SK-N-SH treated with all-trans-retinoic acid at 6 μM for 48 hours (cell line): ENCODE measurements around the gene USB1.

Source experiments
- ATAC-seq: fragments of 200-7000 bp; cut with Tn5 transposase; 3 replicates; pipeline ENCODE4 v1.9.1; 2020; ENCODE audit warnings: mild to moderate bottlenecking, moderate library complexity
- ARNTL ChIP-seq: fragments of 450-650 bp; formaldehyde crosslinking; IDR thresholded peaks from 2 replicates; pipeline ENCODE4 v1.5.0; 2020; ENCODE audit warnings: low read depth, mild to moderate bottlenecking, moderate library complexity, borderline replicate concordance
- CSDC2 ChIP-seq: fragments of 250-450 bp; sonication (Bioruptor Pico); IDR thresholded peaks from 2 replicates; pipeline ENCODE4 v1.5.0; 2020; ENCODE audit warnings: mild to moderate bottlenecking, moderate library complexity
- ESRRG ChIP-seq: fragments of 250-450 bp; sonication (Bioruptor Pico); IDR thresholded peaks from 2 replicates; pipeline ENCODE4 v1.6.1; 2021; ENCODE audit warnings: mild to moderate bottlenecking
- GLIS3 ChIP-seq: fragments of 250-450 bp; sonication (Bioruptor Pico); IDR thresholded peaks from 2 replicates; pipeline ENCODE4 v1.5.0; 2020; ENCODE audit warnings: mild to moderate bottlenecking, moderate library complexity
- ISL1 ChIP-seq: fragments of 250-450 bp; sonication (Bioruptor Pico); IDR thresholded peaks from 2 replicates; pipeline ENCODE4 v2.1.2; 2022; ENCODE audit warnings: mild to moderate bottlenecking, moderate library complexity
- PPARA ChIP-seq: fragments of 250-450 bp; sonication (Bioruptor Pico); IDR thresholded peaks from 2 replicates; pipeline ENCODE4 v1.5.0; 2020; ENCODE audit warnings: mild to moderate bottlenecking, borderline replicate concordance
- RARB ChIP-seq: fragments of 250-450 bp; sonication (Bioruptor Pico); IDR thresholded peaks from 2 replicates; pipeline ENCODE4 v1.8.0; 2021; ENCODE audit warnings: mild to moderate bottlenecking, moderate library complexity
- SNAI2 ChIP-seq: fragments of 250-450 bp; sonication (Bioruptor Pico); IDR thresholded peaks from 2 replicates; pipeline ENCODE4 v1.5.0; 2020; ENCODE audit warnings: mild to moderate bottlenecking, moderate library complexity
- TCF4 ChIP-seq: fragments of 250-450 bp; sonication (Bioruptor Pico); IDR thresholded peaks from 2 replicates; pipeline ENCODE4 v1.8.0; 2021; ENCODE audit warnings: mild to moderate bottlenecking, moderate library complexity, borderline replicate concordance
- TOX ChIP-seq: fragments of 250-450 bp; sonication (Bioruptor Pico); IDR thresholded peaks from 2 replicates; pipeline ENCODE4 v1.8.0; 2021; ENCODE audit warnings: mild to moderate bottlenecking, moderate library complexity, borderline replicate concordance
- ZC3H10 ChIP-seq: fragments of 250-450 bp; sonication (Bioruptor Pico); IDR thresholded peaks from 2 replicates; pipeline ENCODE4 v1.5.1; 2021; ENCODE audit warnings: mild to moderate bottlenecking, moderate library complexity
- ZFP3 ChIP-seq: fragments of 250-450 bp; sonication (Bioruptor Pico); IDR thresholded peaks from 2 replicates; pipeline ENCODE4 v1.5.0; 2020; ENCODE audit warnings: mild to moderate bottlenecking, moderate library complexity
- ZFP30 ChIP-seq: fragments of 450-650 bp; formaldehyde crosslinking; IDR thresholded peaks from 2 replicates; pipeline ENCODE4 v1.5.0; 2022; ENCODE audit warnings: mild to moderate bottlenecking, moderate library complexity
- ZNF565 ChIP-seq: fragments of 450-650 bp; formaldehyde crosslinking; conservative IDR thresholded peaks from 2 replicates; pipeline ENCODE4 v1.5.0; 2020; ENCODE audit warnings: low read depth, mild to moderate bottlenecking, moderate library complexity
- ZNF70 ChIP-seq: fragments of 450-650 bp; formaldehyde crosslinking; IDR thresholded peaks from 2 replicates; pipeline ENCODE4 v1.5.0; 2020; ENCODE audit warnings: mild to moderate bottlenecking, moderate library complexity
- ZNF8 ChIP-seq: fragments of 450-650 bp; formaldehyde crosslinking; IDR thresholded peaks from 2 replicates; pipeline ENCODE4 v1.5.0; 2020; ENCODE audit warnings: mild to moderate bottlenecking, moderate library complexity
- TF ChIP-seq, protein P1 (sequence below): fragments of 250-450 bp; sonication (Bioruptor Pico); IDR thresholded peaks from 2 replicates; pipeline ENCODE4 v1.5.1; 2021; ENCODE audit warnings: mild to moderate bottlenecking, moderate library complexity
- TF ChIP-seq, protein P2 (sequence below): fragments of 250-450 bp; sonication (Bioruptor Pico); IDR thresholded peaks from 2 replicates; pipeline ENCODE4 v1.5.1; 2020; ENCODE audit warnings: low read depth, mild to moderate bottlenecking, moderate library complexity
- TF ChIP-seq, protein P3 (sequence below): fragments of 250-450 bp; sonication (Bioruptor Pico); IDR thresholded peaks from 2 replicates; pipeline ENCODE4 v1.8.0; 2020; ENCODE audit warnings: mild to moderate bottlenecking, moderate library complexity, borderline replicate concordance
- TF ChIP-seq, protein P4 (sequence below): fragments of 250-450 bp; sonication (Bioruptor Pico); IDR thresholded peaks from 2 replicates; pipeline ENCODE4 v1.5.0; 2020; ENCODE audit warnings: mild to moderate bottlenecking, moderate library complexity

USB1 gene

DNA sequence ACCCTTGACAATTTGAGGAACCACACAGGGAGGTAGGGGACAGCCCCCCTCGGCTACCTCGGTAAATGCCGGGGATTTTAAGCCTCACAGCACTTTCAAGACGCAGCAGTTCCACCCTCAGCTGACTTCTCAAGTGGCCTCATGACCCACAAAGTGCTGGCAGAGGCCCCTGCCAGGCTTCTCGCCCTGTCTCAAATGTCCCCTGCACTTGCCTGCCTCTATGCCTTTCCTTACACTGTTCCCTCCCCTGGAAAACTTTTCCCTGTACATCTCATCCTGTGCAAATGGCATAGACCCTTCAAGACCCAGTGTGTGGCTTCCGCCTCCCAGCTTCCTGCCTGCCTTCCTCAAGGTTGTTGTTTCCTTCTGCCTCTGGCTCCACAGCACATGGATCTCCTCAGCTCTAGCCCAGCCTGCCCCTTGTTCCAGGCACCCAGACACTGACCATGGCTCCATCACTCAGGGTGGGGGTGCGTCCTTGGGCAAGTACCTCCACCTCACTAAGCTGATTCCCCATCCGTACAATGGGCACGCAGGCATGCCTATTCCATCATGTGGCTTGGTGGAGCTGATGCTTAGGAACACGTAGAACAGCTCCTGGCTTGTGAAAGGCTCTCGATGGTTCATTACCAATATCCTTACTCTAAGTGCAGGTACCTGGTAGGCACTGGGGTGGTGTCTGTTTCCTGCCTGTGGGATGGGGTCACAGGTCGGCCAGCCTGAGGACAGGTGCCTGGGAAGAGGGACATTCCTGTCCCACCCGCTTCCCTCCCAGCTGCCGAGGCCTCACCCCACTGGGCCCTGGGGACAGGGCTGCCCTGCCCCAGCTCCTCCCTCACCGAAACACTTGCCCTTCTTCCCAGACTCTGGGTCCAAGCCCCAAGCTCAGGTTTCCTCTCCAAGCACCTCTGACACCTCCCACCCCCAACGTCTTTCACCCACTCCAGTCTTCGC lies 48.3 kb downstream of the USB1 start:
- ATAC-seq = no peak
- TF ChIP-seq, protein P1, sequence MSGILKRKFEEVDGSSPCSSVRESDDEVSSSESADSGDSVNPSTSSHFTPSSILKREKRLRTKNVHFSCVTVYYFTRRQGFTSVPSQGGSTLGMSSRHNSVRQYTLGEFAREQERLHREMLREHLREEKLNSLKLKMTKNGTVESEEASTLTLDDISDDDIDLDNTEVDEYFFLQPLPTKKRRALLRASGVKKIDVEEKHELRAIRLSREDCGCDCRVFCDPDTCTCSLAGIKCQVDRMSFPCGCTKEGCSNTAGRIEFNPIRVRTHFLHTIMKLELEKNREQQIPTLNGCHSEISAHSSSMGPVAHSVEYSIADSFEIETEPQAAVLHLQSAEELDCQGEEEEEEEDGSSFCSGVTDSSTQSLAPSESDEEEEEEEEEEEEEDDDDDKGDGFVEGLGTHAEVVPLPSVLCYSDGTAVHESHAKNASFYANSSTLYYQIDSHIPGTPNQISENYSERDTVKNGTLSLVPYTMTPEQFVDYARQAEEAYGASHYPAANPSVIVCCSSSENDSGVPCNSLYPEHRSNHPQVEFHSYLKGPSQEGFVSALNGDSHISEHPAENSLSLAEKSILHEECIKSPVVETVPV (CRISPR knock-in tag) = no peak
- TF ChIP-seq ZFP3 (CRISPR knock-in tag) (no peak), ZNF70 (CRISPR knock-in tag) (no peak), PPARA (CRISPR knock-in tag) (no peak), ESRRG (CRISPR knock-in tag) (no peak), TCF4 (CRISPR knock-in tag) (no peak), CSDC2 (CRISPR knock-in tag) (no peak), RARB (no peak), ZFP30 (CRISPR knock-in tag) (no peak), ZNF565 (CRISPR knock-in tag) (no peak), ZNF8 (CRISPR knock-in tag) (no peak), SNAI2 (CRISPR knock-in tag) (no peak)
- TF ChIP-seq, protein P2, sequence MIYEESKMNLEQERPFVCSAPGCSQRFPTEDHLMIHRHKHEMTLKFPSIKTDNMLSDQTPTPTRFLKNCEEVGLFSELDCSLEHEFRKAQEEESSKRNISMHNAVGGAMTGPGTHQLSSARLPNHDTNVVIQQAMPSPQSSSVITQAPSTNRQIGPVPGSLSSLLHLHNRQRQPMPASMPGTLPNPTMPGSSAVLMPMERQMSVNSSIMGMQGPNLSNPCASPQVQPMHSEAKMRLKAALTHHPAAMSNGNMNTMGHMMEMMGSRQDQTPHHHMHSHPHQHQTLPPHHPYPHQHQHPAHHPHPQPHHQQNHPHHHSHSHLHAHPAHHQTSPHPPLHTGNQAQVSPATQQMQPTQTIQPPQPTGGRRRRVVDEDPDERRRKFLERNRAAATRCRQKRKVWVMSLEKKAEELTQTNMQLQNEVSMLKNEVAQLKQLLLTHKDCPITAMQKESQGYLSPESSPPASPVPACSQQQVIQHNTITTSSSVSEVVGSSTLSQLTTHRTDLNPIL (CRISPR knock-in tag) = no peak
- TF ChIP-seq, protein P3, sequence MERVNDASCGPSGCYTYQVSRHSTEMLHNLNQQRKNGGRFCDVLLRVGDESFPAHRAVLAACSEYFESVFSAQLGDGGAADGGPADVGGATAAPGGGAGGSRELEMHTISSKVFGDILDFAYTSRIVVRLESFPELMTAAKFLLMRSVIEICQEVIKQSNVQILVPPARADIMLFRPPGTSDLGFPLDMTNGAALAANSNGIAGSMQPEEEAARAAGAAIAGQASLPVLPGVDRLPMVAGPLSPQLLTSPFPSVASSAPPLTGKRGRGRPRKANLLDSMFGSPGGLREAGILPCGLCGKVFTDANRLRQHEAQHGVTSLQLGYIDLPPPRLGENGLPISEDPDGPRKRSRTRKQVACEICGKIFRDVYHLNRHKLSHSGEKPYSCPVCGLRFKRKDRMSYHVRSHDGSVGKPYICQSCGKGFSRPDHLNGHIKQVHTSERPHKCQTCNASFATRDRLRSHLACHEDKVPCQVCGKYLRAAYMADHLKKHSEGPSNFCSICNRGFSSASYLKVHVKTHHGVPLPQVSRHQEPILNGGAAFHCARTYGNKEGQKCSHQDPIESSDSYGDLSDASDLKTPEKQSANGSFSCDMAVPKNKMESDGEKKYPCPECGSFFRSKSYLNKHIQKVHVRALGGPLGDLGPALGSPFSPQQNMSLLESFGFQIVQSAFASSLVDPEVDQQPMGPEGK (CRISPR knock-in tag) = no peak
- TF ChIP-seq, protein P4, sequence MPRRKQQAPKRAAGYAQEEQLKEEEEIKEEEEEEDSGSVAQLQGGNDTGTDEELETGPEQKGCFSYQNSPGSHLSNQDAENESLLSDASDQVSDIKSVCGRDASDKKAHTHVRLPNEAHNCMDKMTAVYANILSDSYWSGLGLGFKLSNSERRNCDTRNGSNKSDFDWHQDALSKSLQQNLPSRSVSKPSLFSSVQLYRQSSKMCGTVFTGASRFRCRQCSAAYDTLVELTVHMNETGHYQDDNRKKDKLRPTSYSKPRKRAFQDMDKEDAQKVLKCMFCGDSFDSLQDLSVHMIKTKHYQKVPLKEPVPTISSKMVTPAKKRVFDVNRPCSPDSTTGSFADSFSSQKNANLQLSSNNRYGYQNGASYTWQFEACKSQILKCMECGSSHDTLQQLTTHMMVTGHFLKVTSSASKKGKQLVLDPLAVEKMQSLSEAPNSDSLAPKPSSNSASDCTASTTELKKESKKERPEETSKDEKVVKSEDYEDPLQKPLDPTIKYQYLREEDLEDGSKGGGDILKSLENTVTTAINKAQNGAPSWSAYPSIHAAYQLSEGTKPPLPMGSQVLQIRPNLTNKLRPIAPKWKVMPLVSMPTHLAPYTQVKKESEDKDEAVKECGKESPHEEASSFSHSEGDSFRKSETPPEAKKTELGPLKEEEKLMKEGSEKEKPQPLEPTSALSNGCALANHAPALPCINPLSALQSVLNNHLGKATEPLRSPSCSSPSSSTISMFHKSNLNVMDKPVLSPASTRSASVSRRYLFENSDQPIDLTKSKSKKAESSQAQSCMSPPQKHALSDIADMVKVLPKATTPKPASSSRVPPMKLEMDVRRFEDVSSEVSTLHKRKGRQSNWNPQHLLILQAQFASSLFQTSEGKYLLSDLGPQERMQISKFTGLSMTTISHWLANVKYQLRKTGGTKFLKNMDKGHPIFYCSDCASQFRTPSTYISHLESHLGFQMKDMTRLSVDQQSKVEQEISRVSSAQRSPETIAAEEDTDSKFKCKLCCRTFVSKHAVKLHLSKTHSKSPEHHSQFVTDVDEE (CRISPR knock-in tag) = no peak

DNA sequence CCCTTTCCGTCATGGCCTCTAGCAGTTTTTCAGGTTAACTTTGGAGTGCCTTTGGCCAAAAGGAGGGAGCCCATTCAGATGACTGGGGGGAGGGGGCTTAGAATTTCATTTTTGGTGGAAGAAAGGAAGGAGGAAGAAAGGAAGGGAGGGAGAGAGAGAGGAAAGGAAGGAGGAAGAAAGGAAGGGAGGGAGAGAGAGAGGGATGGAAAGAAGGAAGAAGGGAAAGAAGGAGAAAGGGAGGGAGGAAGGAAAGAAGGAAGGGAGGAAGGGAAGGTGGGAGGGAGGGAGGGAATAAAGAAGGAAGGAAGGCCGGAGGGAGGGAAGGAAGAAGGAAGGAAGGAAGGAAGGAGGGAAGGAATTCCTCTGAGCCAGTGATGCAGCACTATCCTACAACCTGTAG lies 50.1 kb downstream of the USB1 start:
- ATAC-seq = no peak
- TF ChIP-seq TOX (no peak), GLIS3 (CRISPR knock-in tag) (no peak), ARNTL (CRISPR knock-in tag) (no peak), ZFP30 (CRISPR knock-in tag) (no peak), SNAI2 (CRISPR knock-in tag) (no peak), ZNF565 (CRISPR knock-in tag) (no peak), ZC3H10 (CRISPR knock-in tag) (no peak), ZNF70 (CRISPR knock-in tag) (no peak), ISL1 (CRISPR knock-in tag) (no peak)
- TF ChIP-seq, protein P2 (CRISPR knock-in tag) = no peak
- TF ChIP-seq, protein P3 (CRISPR knock-in tag) = no peak
- TF ChIP-seq, protein P1 (CRISPR knock-in tag) = no peak
